H1 (cell line): ENCODE results near the gene ERVFRD-1. TPM values are rescaled to one million over a fixed set of nuclear protein-coding genes. Genes with fewer than 3 reads are reported as not detected.

Source experiments
- CTCF ChIA-PET: fragments of 300-600 bp; sonication (Branson Sonifier 250); formaldehyde crosslinking; loops from one replicate; lab custom pipeline; 2021; ENCODE audit not compliant: partially characterized antibody; lab: Charles Lee
- POLR2A ChIA-PET: fragments of 300-600 bp; sonication (Branson Sonifier 250); formaldehyde crosslinking; loops from one replicate; lab custom pipeline; 2021; ENCODE audit warnings: inconsistent platforms; ENCODE audit not compliant: partially characterized antibody; lab: Charles Lee
- DNase-seq, 2 experiments: peaks; one replicate each; pipeline versions ENCODE4 v3.0.0 to v3.0.0-alpha.2; 2010 to 2022; ENCODE audit warnings: low spot score in 2 of 2, low read depth in 1 of 2, mixed read lengths in 1 of 2
- FAIRE-seq: peaks from 2 replicates; lab custom pipeline; 2011; peaks lifted over from hg19 to GRCh38; lab: Jason Lieb, UNC
- H2AFZ ChIP-seq: 2 replicates; pipeline ENCODE4 v1.8.1; 2012; ENCODE audit warnings: low read length, inconsistent platforms
- H2AK5ac ChIP-seq: 2 replicates; pipeline ENCODE4 v1.6.1; 2013; ENCODE audit warnings: low read depth, low read length
- H2BK120ac ChIP-seq: replicated peaks from 2 replicates; pipeline ENCODE3; 2013; ENCODE audit warnings: low read depth, low read length, inconsistent platforms
- H2BK12ac ChIP-seq: 2 replicates; pipeline ENCODE4 v1.6.1; 2013; ENCODE audit warnings: low read depth, low read length
- H2BK15ac ChIP-seq: 2 replicates; pipeline ENCODE4 v1.6.1; 2013; ENCODE audit warnings: low read length
- H2BK20ac ChIP-seq: 2 replicates; pipeline ENCODE4 v1.6.1; 2013; ENCODE audit warnings: low read length
- H2BK5ac ChIP-seq: 2 replicates; pipeline ENCODE4 v1.6.1; 2013; ENCODE audit warnings: low read depth, low read length
- H3K14ac ChIP-seq: 2 replicates; pipeline ENCODE4 v1.6.1; 2013; ENCODE audit warnings: inconsistent platforms; ENCODE audit not compliant: insufficient read length
- H3K18ac ChIP-seq: 2 replicates; pipeline ENCODE4 v1.6.1; 2013; ENCODE audit warnings: low read length; ENCODE audit errors: extremely low read depth
- H3K23ac ChIP-seq: 2 replicates; pipeline ENCODE4 v1.6.1; 2013; ENCODE audit warnings: inconsistent platforms; ENCODE audit not compliant: insufficient read length
- H3K23me2 ChIP-seq: 2 replicates; pipeline ENCODE4 v1.6.1; 2013; ENCODE audit warnings: low read depth, low read length
- H3K27ac ChIP-seq: 2 replicates; pipeline ENCODE4 v1.6.1; 2011; ENCODE audit warnings: low read depth, low read length, inconsistent platforms
- H3K27me3 ChIP-seq, 4 experiments: replicated peaks in 1 of 4; 1 replicate in 1 of 4; 2 replicates in 3 of 4; pipeline versions ENCODE4 v1.6.1 to v1.8.1; 2011 to 2013; ENCODE audit warnings: low read length in 3 of 4, mild to moderate bottlenecking in 3 of 4, inconsistent platforms in 2 of 4, mixed read lengths in 2 of 4, moderate library complexity in 1 of 4; ENCODE audit not compliant: control insufficient read depth in 3 of 4, insufficient read depth in 3 of 4; ENCODE audit errors: extremely low read depth in 1 of 4
- H3K36me3 ChIP-seq, 4 experiments: 2 replicates each; pipeline versions ENCODE4 v1.6.1 to v1.8.1; 2011 to 2013; ENCODE audit warnings: mild to moderate bottlenecking in 4 of 4, low read length in 3 of 4, moderate library complexity in 2 of 4, control low read depth in 1 of 4, inconsistent platforms in 1 of 4; ENCODE audit not compliant: insufficient read depth in 4 of 4, control insufficient read depth in 2 of 4
- H3K4ac ChIP-seq: replicated peaks from 2 replicates; pipeline ENCODE3; 2013; ENCODE audit warnings: low read length, low read depth, mixed read lengths, inconsistent platforms; ENCODE audit not compliant: insufficient read length
- H3K4me1 ChIP-seq, 4 experiments: replicated peaks in 1 of 4; 1 replicate in 1 of 4; 2 replicates in 3 of 4; pipeline versions ENCODE4 v1.6.1 to v1.8.1; 2011 to 2013; ENCODE audit warnings: low read length in 3 of 4, inconsistent platforms in 2 of 4, mixed read lengths in 1 of 4; ENCODE audit not compliant: insufficient read depth in 4 of 4, control insufficient read depth in 3 of 4
- H3K4me2 ChIP-seq, 2 experiments: 2 replicates each; pipeline versions ENCODE4 v1.6.1 to v1.8.1; 2011 to 2013; ENCODE audit warnings: low read depth in 2 of 2, low read length in 2 of 2, control low read depth in 1 of 2, inconsistent platforms in 1 of 2, mild to moderate bottlenecking in 1 of 2; ENCODE audit not compliant: insufficient read depth in 1 of 2
- H3K4me3 ChIP-seq, 4 experiments: fragments of 200-600, 300-600 bp in 1 of 4; sonication (generic), shearing (Covaris generic), sonication (Bioruptor Twin) in 1 of 4; 2 replicates each; pipeline versions ENCODE4 v1.5.1 to v1.8.1; 2011 to 2016; ENCODE audit warnings: low read length in 4 of 4, low read depth in 3 of 4, control low read depth in 2 of 4, inconsistent platforms in 2 of 4, mild to moderate bottlenecking in 2 of 4, mixed read lengths in 1 of 4, moderate library complexity in 1 of 4; ENCODE audit not compliant: insufficient read depth in 2 of 4; ENCODE audit errors: extremely low read depth in 1 of 4
- H3K56ac ChIP-seq: replicated peaks from 2 replicates; pipeline ENCODE3; 2013; ENCODE audit warnings: low read depth, mild to moderate bottlenecking, mixed read lengths, low read length, inconsistent platforms; ENCODE audit not compliant: insufficient read length
- H3K79me1 ChIP-seq: 2 replicates; pipeline ENCODE4 v1.6.1; 2013; ENCODE audit warnings: low read depth, low read length, control low read depth
- H3K79me2 ChIP-seq, 2 experiments: 2 replicates each; pipeline versions ENCODE4 v1.6.1 to v1.8.1; 2012 to 2013; ENCODE audit warnings: low read length in 2 of 2, mild to moderate bottlenecking in 2 of 2, inconsistent platforms in 1 of 2; ENCODE audit not compliant: insufficient read depth in 2 of 2, control insufficient read depth in 1 of 2
- H3K9ac ChIP-seq, 4 experiments: replicated peaks in 1 of 4; 1 replicate in 1 of 4; 2 replicates in 3 of 4; pipeline versions ENCODE4 v1.6.1 to v1.8.1; 2011 to 2013; ENCODE audit warnings: low read depth in 3 of 4, low read length in 3 of 4, control low read depth in 2 of 4, mild to moderate bottlenecking in 2 of 4, moderate library complexity in 2 of 4, inconsistent platforms in 1 of 4; ENCODE audit errors: extremely low read depth in 1 of 4
- H3K9me3 ChIP-seq, 2 experiments: 2 replicates each; pipeline versions ENCODE4 v1.6.1 to v1.8.1; 2012 to 2013; ENCODE audit warnings: mild to moderate bottlenecking in 2 of 2, moderate library complexity in 2 of 2, control low read depth in 1 of 2, inconsistent platforms in 1 of 2, low read depth in 1 of 2, low read length in 1 of 2, mixed read lengths in 1 of 2; ENCODE audit not compliant: insufficient read depth in 2 of 2
- H4K20me1 ChIP-seq, 2 experiments: replicated peaks in 1 of 2; 2 replicates each; pipeline versions ENCODE3 to v1.8.1; 2011 to 2013; ENCODE audit warnings: inconsistent platforms in 2 of 2, low read length in 2 of 2, mild to moderate bottlenecking in 1 of 2; ENCODE audit not compliant: insufficient read depth in 2 of 2, control insufficient read depth in 1 of 2
- H4K5ac ChIP-seq: 2 replicates; pipeline ENCODE4 v1.6.1; 2013; ENCODE audit warnings: low read length, low read depth, mixed read lengths, inconsistent platforms; ENCODE audit not compliant: insufficient read length
- H4K8ac ChIP-seq: 2 replicates; pipeline ENCODE4 v1.8.0; 2013; ENCODE audit warnings: mild to moderate bottlenecking, moderate library complexity, low read length, inconsistent platforms; ENCODE audit not compliant: insufficient read depth; ENCODE audit errors: extremely low read depth
- H4K91ac ChIP-seq: replicated peaks from 2 replicates; pipeline ENCODE3; 2013; ENCODE audit warnings: low read length, mixed read lengths, inconsistent platforms; ENCODE audit not compliant: insufficient read length
- BCL11A ChIP-seq, 2 experiments: IDR thresholded peaks; one replicate each; pipeline ENCODE4 v1.6.1; 2011; ENCODE audit warnings: low read depth in 2 of 2, low read length in 2 of 2, mild to moderate bottlenecking in 2 of 2
- CHD2 ChIP-seq: IDR thresholded peaks from 2 replicates; pipeline ENCODE4 v1.6.1; 2012; ENCODE audit warnings: low read length, improper control_type of control experiment
- POLR2A ChIP-seq, 2 experiments: IDR thresholded peaks; 1 replicate in 1 of 2; 2 replicates in 1 of 2; pipeline ENCODE4 v1.6.1; 2011; ENCODE audit warnings: low read depth in 2 of 2, low read length in 2 of 2, mild to moderate bottlenecking in 2 of 2; ENCODE audit errors: control extremely low read depth in 1 of 2
- RFX5 ChIP-seq: IDR thresholded peaks from 2 replicates; pipeline ENCODE4 v1.6.1; 2011; ENCODE audit warnings: low read depth, low read length, improper control_type of control experiment, borderline replicate concordance
- RXRA ChIP-seq: IDR thresholded peaks from 2 replicates; pipeline ENCODE4 v1.6.1; 2011; ENCODE audit warnings: low read depth, mild to moderate bottlenecking, low read length, moderate library complexity; ENCODE audit not compliant: insufficient read depth
- WGBS, 2 experiments: shearing (Covaris generic) in 1 of 2; methylation state at CpG; one replicate each; pipeline versions ENCODE4 v1.1.6 to v1.1.7; 2013 to 2015; ENCODE audit warnings: low lambda C conversion rate in 2 of 2, mixed read lengths in 2 of 2, inconsistent platforms in 1 of 2, low coverage in 1 of 2, missing lambda C conversion rate in 1 of 2; ENCODE audit not compliant: insufficient replicate concordance in 2 of 2, insufficient coverage in 1 of 2, insufficient read length in 1 of 2; ENCODE audit errors: extremely low coverage in 1 of 2, missing lambda C conversion rate in 1 of 2; 5-methylcytosine and 5-hydroxymethylcytosine counted together
- long read RNA-seq, 2 experiments: library from RNA in 1 of 2; library from capped mRNA in 1 of 2; stranded (forward); transcript quantifications; one replicate each; pipeline ENCODE4 v2.0.0, GENCODE V29; 2021; ENCODE audit warnings: inconsistent platforms in 1 of 2
- polyA minus RNA-seq, 3 experiments: library from RNA; depleted of rRNA, polyadenylated mRNA; stranded (reverse); fragments of >200 nt; gene quantifications; 1 replicate in 2 of 3; 2 replicates in 1 of 3; pipeline ENCODE4 v1.2.3, GENCODE V29; 2011
- polyA plus RNA-seq, 7 experiments: library from polyadenylated mRNA; depleted of rRNA in 3 of 7; stranded (reverse) in 5 of 7; unstranded in 2 of 7; fragments of >200 nt in 5 of 7; fragments of 200-250 nt in 2 of 7; gene quantifications; 1 replicate in 5 of 7; 2 replicates in 1 of 7; 4 replicates in 1 of 7; pipeline versions ENCODE4 v1.2.1 to v1.2.3, GENCODE V29; 2011 to 2013; ENCODE audit warnings: missing spikeins in 2 of 7, mixed read lengths in 2 of 7
- total RNA-seq: library from RNA; stranded (reverse); fragmentation: NEBNext Ultra II Directional; extraction: Animal tissue kit (Norgen Biotek cat#: 25700); gene quantifications from 2 replicates; pipeline ENCODE4 v1.2.1, GENCODE V29; 2021
- TF ChIP-seq, protein P1 (sequence below): IDR thresholded peaks from 2 replicates; pipeline ENCODE4 v1.6.1; 2011; ENCODE audit warnings: low read depth, mild to moderate bottlenecking, low read length; ENCODE audit not compliant: insufficient read depth
- TF ChIP-seq, protein P2 (sequence below): IDR thresholded peaks from 2 replicates; pipeline ENCODE4 v1.6.1; 2012; ENCODE audit warnings: inconsistent platforms

Gene ERVFRD-1
- total RNA-seq (not detected in 2 replicates), polyA plus RNA-seq (2011; rRNA removed) (not detected in 2 replicates), polyA minus RNA-seq (2011; rRNA and poly(A)+ RNA removed) (not detected in 2 replicates)
- not detected for polyA plus RNA-seq (2011; cell fraction: cytosol; rRNA removed)
- polyA plus RNA-seq (2011; cell fraction: nucleus; rRNA removed): not detected
- 0.07 to 0.11 TPM (median 0.08 TPM) in 3 of 4 replicates, not detected in the other for polyA plus RNA-seq (2012, experiment 1 of 2)
- polyA plus RNA-seq (2012, experiment 2 of 2): not detected
- not detected for polyA plus RNA-seq (2013, experiment 1 of 2)
- polyA plus RNA-seq (2013, experiment 2 of 2): not detected
- not detected for polyA minus RNA-seq (2011; cell fraction: cytosol; rRNA and poly(A)+ RNA removed)
- not detected for polyA minus RNA-seq (2011; cell fraction: nucleus; rRNA and poly(A)+ RNA removed)
- long read RNA-seq, experiment 1: 0 reads
- long read RNA-seq, experiment 2: 0 reads

DNA sequence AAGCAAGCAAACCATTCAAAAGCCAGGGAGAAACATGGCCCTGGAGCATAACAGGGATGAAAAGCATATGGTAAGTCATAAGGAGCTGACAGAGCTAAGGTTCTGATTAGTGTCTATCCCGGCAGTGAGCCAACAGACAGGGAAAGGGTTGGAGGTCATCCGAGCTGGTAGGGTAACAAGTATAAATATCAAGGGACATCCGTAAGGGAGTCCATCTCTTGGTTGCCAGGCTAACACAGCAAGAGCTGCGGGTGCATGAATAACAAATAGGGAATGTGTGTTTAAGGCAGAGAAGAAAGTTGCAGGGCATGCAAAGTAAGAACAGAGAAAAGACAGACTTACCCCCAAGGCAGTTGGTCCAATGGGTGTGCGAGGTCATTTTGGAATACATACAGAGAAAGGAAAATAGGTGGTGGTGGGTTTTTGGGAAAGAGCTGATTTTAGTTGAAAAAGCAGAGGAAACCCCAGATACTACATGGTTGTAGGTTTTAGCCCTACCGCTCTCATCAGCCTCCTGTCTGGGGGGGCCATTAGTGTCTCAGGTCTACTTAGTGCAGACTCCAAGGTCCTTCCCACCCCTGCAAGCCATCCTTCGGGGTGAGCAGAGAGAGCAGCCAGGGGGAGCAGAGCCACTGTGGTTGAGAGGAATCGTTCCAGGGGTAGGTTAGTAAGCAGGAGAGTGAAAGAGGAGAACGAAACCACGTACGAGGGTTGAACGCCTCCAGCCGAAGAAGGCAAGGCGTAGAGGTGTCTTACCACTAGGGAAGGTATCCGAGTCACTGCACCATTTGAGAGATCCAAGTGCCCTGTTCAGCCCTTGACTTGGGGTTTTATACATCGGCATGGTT, at the start of gene ERVFRD-1:
Gene ERVFRD-1, minus strand, starts transcription at position 805 of the 848 bp plus-strand sequence. CDS start 6,415 bp downstream, outside the sequence.
- POLR2A ChIA-PET: interaction anchor here (0.6 kb wide), 1 partner anchor 21 kb away, joined by 3 read pairs; no protein-coding TSS in a partner anchor
- Histone ChIP-seq H4K91ac (no peak within 1 kb of the TSS), H2AK5ac (no peak within 1 kb of the TSS), H3K9ac (no peak within 1 kb of the TSS), H3K79me1 (peaks cover 3% of the 10 kb centered on the region; the same call in 1 of the 2 replicates), H3K4me2 (no peak within 1 kb of the TSS), H3K27me3 (no peaks in the 10 kb centered on the region), H3K14ac (no peak within 1 kb of the TSS), H3K23me2 (no peaks in the 10 kb centered on the region), H2BK20ac (no peak within 1 kb of the TSS), H4K20me1 (peaks cover 1 to 3% of the 10 kb centered on the region in 2 experiments), H3K36me3 (no peaks in the 10 kb centered on the region), H3K56ac (no peak within 1 kb of the TSS), H3K4me1 (peaks cover 0 to 21% (median 5%) of the 10 kb centered on the region in 4 experiments; a peak in 6 of 7 replicates), H2BK5ac (0 out of 2 replicates have a peak within 1 kb of the TSS, but pooled peaks have one; percentile 3), H3K79me2 (peaks cover 7 to 74% of the 10 kb centered on the region in 2 experiments; a peak in 3 of 4 replicates), H2BK15ac (no peak within 1 kb of the TSS), H4K5ac (no peak within 1 kb of the TSS), H2BK12ac (no peak within 1 kb of the TSS), H3K9me3 (no peaks in the 10 kb centered on the region), H3K4ac (no peak within 1 kb of the TSS), H3K27ac (no peak within 1 kb of the TSS), H2AFZ (no peak within 1 kb of the TSS), H3K4me3 (no peak within 1 kb of the TSS), H2BK120ac (no peak within 1 kb of the TSS), H4K8ac (no peak within 1 kb of the TSS), H3K18ac (no peak within 1 kb of the TSS; the same call in 1 of the 2 replicates), H3K23ac (no peak within 1 kb of the TSS)
- FAIRE-seq (no peak), DNase-seq (peak in 1 of 2 experiments; percentile 38)
- 91% methylated on average over 16 of the region's 16 CpGs; no CpG with 5 or more reads in 1 of the 2 experiments for WGBS, 2 experiments
- CTCF ChIA-PET: interaction anchor here (0.6 to 2.3 kb wide), 5 partner anchors 13 to 177 kb away, joined by 3 to 5 read pairs (median 4); partner anchors contain the start of gene SMIM13
- TF ChIP-seq RFX5 (no peak), POLR2A (IDR thresholded peaks at IDR 0.05; ENCODE audit: control extremely low read depth in 1 of 2, low read depth in 2 of 2, low read length in 2 of 2) (no peak), CHD2 (no peak), RXRA (no peak), BCL11A (IDR thresholded peaks at IDR 0.05; ENCODE audit: low read depth in 2 of 2, low read length in 2 of 2) (no peak)
- TF ChIP-seq, protein P1, sequence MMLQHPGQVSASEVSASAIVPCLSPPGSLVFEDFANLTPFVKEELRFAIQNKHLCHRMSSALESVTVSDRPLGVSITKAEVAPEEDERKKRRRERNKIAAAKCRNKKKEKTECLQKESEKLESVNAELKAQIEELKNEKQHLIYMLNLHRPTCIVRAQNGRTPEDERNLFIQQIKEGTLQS: no peak
- TF ChIP-seq, protein P2, sequence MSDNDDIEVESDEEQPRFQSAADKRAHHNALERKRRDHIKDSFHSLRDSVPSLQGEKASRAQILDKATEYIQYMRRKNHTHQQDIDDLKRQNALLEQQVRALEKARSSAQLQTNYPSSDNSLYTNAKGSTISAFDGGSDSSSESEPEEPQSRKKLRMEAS: no peak
